Daoy (cell line): Measurements from ENCODE around the gene LOXL4. TPM values are rescaled to one million over a fixed set of nuclear protein-coding genes. Genes with fewer than 3 reads are reported as not detected.
"Not testable (repeated sequence)": the region's sequence is repeated elsewhere in the genome, so short reads cannot be mapped to it uniquely, and the experiment has no call there.

ENCODE experiments used
- DNase-seq: peaks from one replicate; pipeline ENCODE4 v3.0.0-alpha.2; 2015; ENCODE audit warnings: low read depth
- total RNA-seq: library from RNA; depleted of rRNA; stranded (reverse); fragments of >200 nt; shearing (Covaris generic); gene quantifications from 2 replicates; pipeline ENCODE4 v1.2.3, GENCODE V29; 2014

Gene LOXL4
- total RNA-seq, 1 experiment from 2014 or later, result 0.97 TPM

- no peak for DNase-seq
These were observed 23.9 kb downstream of the LOXL4 start for GRCh38 chr10:98244141-98244540.

- DNase-seq, result no peak
These were observed 25.2 kb downstream of the LOXL4 start for GRCh38 chr10:98242823-98243222.

- DNase-seq, result no peak
These were observed 27.5 kb downstream of the LOXL4 start for GRCh38 chr10:98240524-98240923.

- DNase-seq, result no peak
These were observed 29.6 kb downstream of the LOXL4 start for GRCh38 chr10:98238391-98238790.

- DNase-seq, result no peak
These were observed 31.1 kb downstream of the LOXL4 start for GRCh38 chr10:98236862-98237261.

- DNase-seq, result no peak
These were observed 32.1 kb downstream of the LOXL4 start for GRCh38 chr10:98235846-98236245.

GRCh38 chr10:98231417-98231816, 36.6 kb downstream of the LOXL4 start:
- DNase-seq, result no peak

GRCh38 chr10:98228266-98228665, 39.7 kb downstream of the LOXL4 start:
- not testable (repeated sequence) for DNase-seq

GRCh38 chr10:98227713-98228112, 40.3 kb downstream of the LOXL4 start:
- DNase-seq, result not testable (repeated sequence)

- no peak for DNase-seq
These were observed 41.4 kb downstream of the LOXL4 start for GRCh38 chr10:98226508-98227144.

- no peak for DNase-seq
These were observed 43.0 kb downstream of the LOXL4 start for GRCh38 chr10:98224996-98225395.

GRCh38 chr10:98224509-98224908, 43.5 kb downstream of the LOXL4 start:
- DNase-seq, result no peak

- no peak for DNase-seq
These were observed 44.1 kb downstream of the LOXL4 start for GRCh38 chr10:98223874-98224273.

- DNase-seq, result no peak
These were observed 50.2 kb downstream of the LOXL4 start for GRCh38 chr10:98217801-98218200.

- no peak for DNase-seq
These were observed 52.6 kb downstream of the LOXL4 start for GRCh38 chr10:98215373-98215772.

GRCh38 chr10:98213740-98214139, 54.3 kb downstream of the LOXL4 start:
- no peak for DNase-seq

GRCh38 chr10:98212196-98212595, 55.8 kb downstream of the LOXL4 start:
- no peak for DNase-seq

GRCh38 chr10:98209441-98209840, 58.6 kb downstream of the LOXL4 start:
- DNase-seq, result no peak

- no peak for DNase-seq
These were observed 59.1 kb downstream of the LOXL4 start for GRCh38 chr10:98208925-98209324.

GRCh38 chr10:98205351-98205750, 62.6 kb downstream of the LOXL4 start:
- no peak for DNase-seq

- DNase-seq, result no peak
These were observed 65.6 kb downstream of the LOXL4 start for GRCh38 chr10:98202378-98202777.

GRCh38 chr10:98201760-98202159, 66.2 kb downstream of the LOXL4 start:
- no peak for DNase-seq
